OCI-LY1 (cell line): ENCODE data around the gene DHRS3.

ENCODE experiments used
- CTCF ChIP-seq: fragments of 200-600 bp; sonication (generic), shearing (Covaris generic); IDR thresholded peaks from 2 replicates; pipeline ENCODE4 v1.5.1; 2017; ENCODE audit warnings: mild to moderate bottlenecking, antibody characterized with exemption, low read length, moderate library complexity, mixed read lengths
- EZH2 ChIP-seq: fragments of 200-600 bp; sonication (generic), shearing (Covaris generic); IDR thresholded peaks from 2 replicates; pipeline ENCODE4 v1.8.0; 2017; ENCODE audit warnings: borderline replicate concordance, mixed run types, mild to moderate bottlenecking, antibody characterized with exemption, low read length, moderate library complexity, mixed read lengths

- TF ChIP-seq CTCF (no peak), EZH2 (no peak)
Measured at GRCh38 chr1:12615865-12616708, 1.9 kb downstream of the DHRS3 start.
